Stimulated activated CD4-positive, alpha-beta T cell treated with anti-CD3 and anti-CD28 coated beads, Interleukin-1b, Interleukin-23, amount 100 ng/mL, for 1 hour (primary cell): ENCODE data around the gene ARHGAP6.

Experiments
- DNase-seq, 2 donors: peaks; one replicate each; pipeline ENCODE4 v3.0.0-alpha.2; 2020; ENCODE audit warnings: low read depth in 2 of 2

The ARHGAP6 gene

DNA sequence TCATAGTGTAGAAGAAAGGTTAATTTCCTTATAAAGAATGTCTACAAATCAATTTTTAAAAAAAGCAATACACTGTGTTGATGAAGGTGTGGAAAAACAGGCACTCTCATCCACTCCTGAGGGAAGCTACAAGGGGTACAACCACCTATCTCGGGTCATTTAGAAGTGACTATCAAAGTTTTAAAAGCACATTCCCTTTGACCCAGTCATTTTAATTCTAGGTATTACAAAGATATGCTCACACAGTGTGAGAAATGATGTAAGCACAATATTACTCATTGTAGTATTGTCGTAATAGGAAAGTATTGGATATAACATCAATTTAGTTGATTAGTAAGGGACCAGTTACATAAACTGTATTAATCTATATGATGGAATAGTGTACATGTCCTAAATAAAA, 562.0 kb downstream of the ARHGAP6 start:
- no peak for DNase-seq

- no peak for DNase-seq
Observed at GRCh38 chrX:11103006-11103405, 562.7 kb downstream of the ARHGAP6 start.

GRCh38 chrX:11100281-11101035, 565.3 kb downstream of the ARHGAP6 start:
- no peak for DNase-seq

DNA sequence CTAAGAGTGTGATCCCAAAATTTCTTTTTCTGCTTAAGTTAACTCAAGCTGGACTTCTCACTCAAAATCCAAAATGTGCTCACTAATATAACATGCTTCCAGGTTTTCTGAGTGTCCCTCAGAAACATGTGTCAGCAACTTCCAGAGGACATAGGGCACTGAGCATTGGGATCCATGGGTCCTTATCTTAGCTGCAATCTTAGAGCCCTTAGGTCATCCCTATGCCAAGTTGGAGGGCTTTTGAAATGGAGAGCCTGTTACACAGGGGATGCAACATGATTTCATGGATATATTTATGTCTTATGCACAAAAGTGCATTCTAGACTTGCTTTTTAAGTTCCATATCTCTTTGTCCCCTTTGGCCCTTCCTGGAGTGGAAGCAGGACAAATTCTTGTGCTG, 566.3 kb downstream of the ARHGAP6 start:
- no peak for DNase-seq

- DNase-seq: no peak
Observed at GRCh38 chrX:11097933-11098332, 567.8 kb downstream of the ARHGAP6 start.

GRCh38 chrX:11089802-11090201, 575.9 kb downstream of the ARHGAP6 start:
- no peak for DNase-seq
